Skin epidermis (tissue), 12 donors: Measurements from ENCODE around the gene ARID5B.
A peak's percentile ranks its signal among the peaks of the same experiment; 100 is the strongest.

Source experiments
- H3K27ac ChIP-seq, 21 experiments: fragments of 200-600 bp; sonication (generic) in 11 of 21; one replicate each; pipeline ENCODE4 v1.5.0; 2020; ENCODE audit warnings: mild to moderate bottlenecking in 3 of 21, inconsistent platforms in 2 of 21, moderate library complexity in 2 of 21
- H3K4me3 ChIP-seq, 7 experiments: fragments of 200-600 bp; sonication (generic) in 2 of 7; one replicate each; pipeline ENCODE4 v1.5.0; 2020; ENCODE audit warnings: inconsistent platforms in 2 of 7, mild to moderate bottlenecking in 2 of 7, moderate library complexity in 1 of 7

Gene ARID5B

GRCh38 chr10:61929555-61929954 lies 28.1 kb downstream of the ARID5B start:
- H3K27ac ChIP-seq: no peak overlapping the region
- H3K4me3 ChIP-seq: no peak overlapping the region

DNA sequence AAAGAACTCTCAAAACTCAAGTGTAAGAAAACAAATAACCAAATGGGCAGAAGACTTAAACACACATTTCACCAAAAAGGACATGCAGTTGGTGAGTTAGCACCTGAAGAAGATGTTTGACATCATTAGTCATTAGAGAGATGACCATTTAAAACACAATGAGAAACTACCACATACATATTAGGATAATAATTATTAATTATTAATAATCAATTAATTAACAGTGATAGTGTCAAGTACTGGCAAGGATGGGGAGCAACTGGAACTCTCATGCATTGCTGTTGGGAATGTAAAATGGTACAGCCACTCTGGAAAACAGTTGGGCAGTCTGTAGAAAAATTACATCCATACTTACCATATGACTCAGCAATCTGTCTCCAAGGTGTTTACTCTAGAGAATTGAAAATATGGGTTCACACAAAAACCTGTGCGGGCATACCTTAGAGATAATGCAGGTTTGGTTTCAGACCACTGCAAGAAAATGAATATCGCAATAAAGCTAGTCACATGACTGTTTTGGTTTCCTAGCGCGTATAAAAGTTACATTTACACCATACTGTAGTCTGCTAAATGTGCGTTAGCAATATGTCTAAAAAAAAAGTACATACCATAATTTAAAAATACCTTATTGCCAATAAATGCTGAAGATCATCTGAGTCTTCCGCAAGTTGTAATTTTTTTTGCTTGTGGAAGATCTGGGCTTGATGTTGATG lies 30.3 kb downstream of the ARID5B start:
- Histone ChIP-seq H3K4me3 (no peak overlapping the region), H3K27ac (no peak overlapping the region)

DNA sequence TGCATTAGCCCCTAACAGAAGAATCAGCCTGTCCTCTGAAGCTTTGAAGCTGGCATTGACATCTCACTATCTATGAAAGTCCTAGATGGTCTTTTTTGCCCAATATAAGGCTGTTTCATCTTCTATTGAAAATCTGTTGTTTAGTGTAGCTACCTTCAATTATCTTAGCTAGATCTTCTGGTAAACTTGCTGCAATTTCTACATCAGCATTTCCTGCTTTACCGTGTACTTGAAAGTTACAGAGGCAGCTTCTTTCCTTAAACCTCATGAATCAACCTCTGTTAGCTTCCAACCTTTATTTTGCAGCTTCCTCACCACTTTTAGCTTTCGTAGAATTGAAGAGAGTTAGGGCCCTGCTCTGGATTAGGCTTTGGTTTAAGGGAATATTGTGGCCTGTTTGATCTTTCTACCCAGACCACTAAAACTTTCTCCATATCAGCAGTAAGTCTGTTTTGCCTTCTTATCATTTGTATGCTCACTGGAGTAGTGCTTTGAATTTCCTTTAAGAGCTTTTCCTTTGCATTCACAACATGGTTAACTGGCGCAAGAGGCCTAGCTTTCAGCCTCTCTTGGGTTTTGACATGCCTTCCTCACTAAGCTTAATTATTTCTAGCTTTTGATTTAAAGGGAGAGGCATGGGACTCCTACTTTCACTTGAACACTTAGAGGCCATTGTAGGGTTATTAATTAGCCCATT lies 32.5 kb downstream of the ARID5B start:
- H3K27ac ChIP-seq: peak overlapping the region in 11 of 21 experiments; percentile 10 to 60 (median 32)
- H3K4me3 ChIP-seq: no peak overlapping the region

DNA sequence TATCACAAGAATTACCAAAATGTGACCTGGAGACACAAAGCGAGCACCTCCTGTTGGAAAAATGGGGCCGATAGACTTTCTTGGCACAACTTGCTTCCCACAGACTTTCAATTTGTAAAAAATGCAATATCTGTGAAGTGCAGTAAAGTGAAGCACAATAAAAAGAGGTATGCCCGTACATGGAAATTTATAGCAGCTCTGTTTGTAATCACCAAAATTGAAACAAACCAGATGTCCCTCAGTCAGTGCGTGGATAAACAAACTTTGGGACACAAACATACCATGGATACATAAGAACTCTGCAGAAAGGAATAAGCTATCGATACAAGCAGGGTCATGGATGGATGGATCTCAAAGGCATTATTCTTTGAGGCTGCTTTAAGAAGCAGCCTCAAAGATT lies 33.6 kb downstream of the ARID5B start:
- Histone ChIP-seq H3K27ac (peak overlapping the region in 7 of 21 experiments; percentile 13 to 43 (median 32)), H3K4me3 (no peak overlapping the region)

DNA sequence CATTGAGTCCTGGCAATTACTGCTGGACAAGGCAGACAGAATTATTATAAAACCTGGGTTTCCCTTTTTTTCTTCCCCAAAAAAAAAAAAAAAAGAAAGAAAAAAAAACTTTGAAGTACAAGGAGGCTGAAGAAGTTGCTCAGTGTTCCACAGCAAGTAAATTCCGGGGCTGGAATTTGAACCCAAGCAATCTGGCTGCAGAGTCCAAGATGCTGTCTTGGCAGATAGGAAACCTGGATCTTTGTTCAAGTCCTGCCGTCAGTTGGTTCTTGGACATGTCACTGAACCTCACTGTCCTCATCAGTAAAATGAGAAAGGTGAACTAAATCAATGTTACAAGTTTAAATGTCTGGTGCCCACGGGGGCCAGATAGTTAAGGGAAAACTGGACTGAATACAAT lies 35.3 kb downstream of the ARID5B start:
- peak overlapping the region in 16 of 21 experiments; percentile 8 to 85 (median 70) for H3K27ac ChIP-seq

DNA sequence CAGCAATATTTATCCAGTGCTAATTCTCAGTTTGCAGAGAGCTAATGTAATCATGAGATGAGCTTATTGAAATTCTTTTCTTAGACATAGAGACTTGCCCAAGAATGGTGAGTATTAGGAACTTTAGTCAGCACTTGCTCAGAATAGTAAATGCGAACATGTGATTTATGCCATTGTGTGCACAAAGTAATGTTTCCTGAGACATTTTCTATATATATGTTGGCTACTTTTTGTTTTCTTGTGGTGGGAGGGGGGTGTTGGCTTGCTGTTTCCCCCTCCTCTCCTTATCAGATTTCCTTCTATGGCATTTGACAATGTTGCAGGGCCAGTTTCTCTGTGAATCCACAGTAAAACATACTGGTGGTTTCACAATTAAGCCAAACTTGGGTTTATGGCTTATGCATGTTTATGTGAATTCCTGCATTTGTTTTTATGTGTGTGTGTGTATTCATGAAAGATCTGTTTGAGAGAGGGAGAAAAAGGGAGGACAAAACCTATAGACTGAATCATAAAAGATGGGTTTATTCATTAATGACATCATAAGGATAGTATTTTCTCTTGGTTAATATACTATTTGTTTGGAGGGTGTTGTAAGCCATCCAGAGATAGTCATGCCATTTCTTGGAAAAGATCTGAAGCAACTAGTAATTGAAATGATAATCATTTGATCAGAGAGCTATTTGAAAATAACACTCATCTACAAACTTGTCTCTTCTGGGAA lies 36.3 kb downstream of the ARID5B start:
- Histone ChIP-seq H3K27ac (peak overlapping the region in 20 of 21 experiments; percentile 4 to 85 (median 69)), H3K4me3 (no peak overlapping the region)

More for the DNA sequence above, 35.3 kb downstream of the ARID5B start:
- H3K4me3 ChIP-seq: no peak overlapping the region

DNA sequence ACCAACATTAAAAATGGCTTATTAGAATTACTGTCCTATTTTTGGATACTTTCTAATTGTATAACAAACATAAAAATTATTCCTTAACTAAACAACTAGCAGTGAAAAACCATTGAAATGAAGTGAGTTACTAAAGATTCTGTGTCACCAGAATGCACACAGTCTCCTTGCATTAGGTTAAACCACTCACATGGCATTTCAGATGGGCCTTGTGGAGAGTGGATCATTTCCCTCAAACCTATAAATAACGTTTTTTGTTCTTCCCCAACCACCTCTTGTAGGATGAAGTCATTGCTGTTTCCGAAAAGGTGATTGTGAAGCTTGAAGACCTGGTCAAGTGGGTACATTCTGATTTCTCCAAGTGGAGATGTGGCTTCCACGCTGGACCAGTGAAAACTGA lies 38.4 kb downstream of the ARID5B start:
- Histone ChIP-seq H3K4me3 (no peak overlapping the region), H3K27ac (peak overlapping the region in 15 of 21 experiments; percentile 9 to 85 (median 74))

DNA sequence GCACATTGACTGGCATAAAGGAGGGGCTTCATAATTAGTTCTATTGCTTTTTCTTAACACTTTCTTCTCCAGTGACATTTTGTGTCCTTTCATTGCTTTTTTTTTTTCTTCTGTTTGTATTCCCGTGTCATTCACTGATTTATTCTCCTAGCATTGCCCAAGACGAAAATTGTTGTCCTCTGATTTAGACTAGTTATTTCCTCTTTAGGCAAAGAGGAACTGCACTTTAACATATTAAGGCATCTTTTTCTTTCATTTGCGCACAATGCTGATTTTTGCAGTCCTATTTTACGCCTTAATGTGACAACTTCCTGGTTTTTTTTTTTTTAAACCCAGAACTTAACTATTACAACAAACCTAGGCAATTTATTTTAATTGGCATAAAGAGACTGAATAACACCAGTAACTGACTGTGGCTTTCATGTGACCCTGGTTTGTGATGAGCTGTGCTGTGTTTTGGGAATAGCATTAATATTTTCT lies 39.7 kb downstream of the ARID5B start:
- Histone ChIP-seq H3K4me3 (no peak overlapping the region), H3K27ac (peak overlapping the region in 11 of 21 experiments; percentile 33 to 90 (median 81))

GRCh38 chr10:61942604-61943461 lies 41.3 kb downstream of the ARID5B start:
- peak overlapping the region; percentile 28 to 90 (median 80) for H3K27ac ChIP-seq
- H3K4me3 ChIP-seq: no peak overlapping the region

- no peak overlapping the region for H3K4me3 ChIP-seq
- H3K27ac ChIP-seq: peak overlapping the region in 20 of 21 experiments; percentile 54 to 90 (median 80)
These were observed 42.3 kb downstream of the ARID5B start for GRCh38 chr10:61943674-61944378.

DNA sequence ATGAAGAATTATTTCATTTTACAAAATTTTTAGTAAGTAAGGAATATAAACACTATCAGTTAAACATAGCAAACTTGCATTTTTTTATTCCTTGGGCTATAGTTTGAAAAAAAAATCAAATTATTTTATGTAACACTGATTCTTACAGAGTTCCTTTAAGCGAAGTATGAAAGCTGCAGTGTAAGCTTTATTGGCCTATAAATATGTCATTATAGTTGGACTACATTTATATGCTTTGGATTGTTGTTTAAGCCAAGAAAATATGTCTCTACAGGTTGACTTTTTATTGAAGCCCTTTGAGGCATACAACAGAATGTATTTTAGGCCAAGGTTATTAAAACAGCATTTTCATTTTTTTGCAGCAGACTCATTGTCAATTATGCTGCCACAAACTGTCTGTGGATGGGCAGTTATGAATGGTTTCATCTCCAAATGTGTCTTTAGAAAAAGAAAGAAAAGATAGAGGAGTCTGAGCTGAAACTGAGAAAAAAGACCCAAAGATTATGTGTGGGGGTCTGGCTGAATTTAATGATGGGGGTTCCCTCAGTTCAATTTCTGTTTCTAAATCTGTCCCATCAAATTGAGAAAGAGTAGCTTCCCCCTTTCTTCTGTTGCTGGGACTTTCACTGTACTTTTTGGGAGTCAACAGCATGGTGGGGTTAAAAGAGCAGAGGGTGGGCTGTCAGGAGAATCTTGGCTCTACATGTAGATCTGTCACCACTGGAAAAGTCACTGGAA lies 43.1 kb downstream of the ARID5B start:
- no peak overlapping the region for H3K4me3 ChIP-seq
- H3K27ac ChIP-seq: peak overlapping the region in 19 of 21 experiments; percentile 2 to 90 (median 80)

- H3K27ac ChIP-seq: no peak overlapping the region
- no peak overlapping the region for H3K4me3 ChIP-seq
These were observed 48.2 kb downstream of the ARID5B start for GRCh38 chr10:61949687-61950086.

DNA sequence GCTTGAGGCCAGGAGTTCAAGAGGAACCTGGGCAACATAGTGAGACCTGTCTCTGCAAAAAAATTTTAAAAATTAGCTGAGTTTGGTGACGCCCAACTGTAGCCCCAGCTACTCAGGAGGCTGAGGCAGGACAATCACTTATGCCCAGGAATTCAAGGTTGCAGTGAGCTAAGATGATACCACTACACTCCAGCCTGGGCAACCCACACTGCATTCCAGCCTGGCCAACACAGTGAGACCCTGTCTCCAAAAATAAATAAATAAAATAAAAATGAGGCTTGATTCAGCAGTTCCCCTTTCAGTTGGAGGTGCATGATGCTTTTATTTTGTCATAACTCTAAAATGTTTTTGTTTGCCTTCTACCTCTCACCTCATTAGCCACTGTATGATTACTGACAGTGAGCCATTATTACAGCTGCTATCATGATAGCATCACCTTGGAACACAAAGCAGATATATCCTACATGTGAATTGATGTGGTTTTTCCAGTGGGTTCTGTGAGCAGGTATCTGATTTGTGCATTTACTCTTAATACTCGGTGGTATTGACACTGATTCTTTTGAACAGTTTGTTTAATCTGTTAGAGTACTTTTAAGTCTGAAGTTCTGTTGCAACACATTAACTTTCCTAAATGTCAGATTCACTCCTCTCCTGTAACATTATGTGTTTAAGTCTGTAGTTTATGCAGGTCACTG lies 49.1 kb downstream of the ARID5B start:
- no peak overlapping the region for H3K27ac ChIP-seq
- no peak overlapping the region for H3K4me3 ChIP-seq

DNA sequence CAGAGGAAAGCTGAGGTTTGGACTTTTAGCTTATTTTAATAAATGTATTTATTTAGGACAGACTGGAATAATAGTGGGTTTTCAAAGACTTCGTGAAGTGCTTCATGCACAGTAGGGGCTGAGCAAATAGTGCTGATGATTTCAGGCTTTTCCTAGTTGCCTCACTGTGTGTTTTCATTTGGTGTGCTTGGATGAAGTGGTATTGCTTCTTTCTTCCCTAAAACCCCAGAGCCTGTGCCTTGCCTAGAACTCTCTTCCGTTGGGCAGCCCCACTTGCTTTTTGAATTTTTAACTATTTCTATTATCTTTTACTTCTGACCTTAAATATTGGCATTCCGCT lies 49.6 kb downstream of the ARID5B start:
- H3K27ac ChIP-seq: no peak overlapping the region
- H3K4me3 ChIP-seq: no peak overlapping the region

DNA sequence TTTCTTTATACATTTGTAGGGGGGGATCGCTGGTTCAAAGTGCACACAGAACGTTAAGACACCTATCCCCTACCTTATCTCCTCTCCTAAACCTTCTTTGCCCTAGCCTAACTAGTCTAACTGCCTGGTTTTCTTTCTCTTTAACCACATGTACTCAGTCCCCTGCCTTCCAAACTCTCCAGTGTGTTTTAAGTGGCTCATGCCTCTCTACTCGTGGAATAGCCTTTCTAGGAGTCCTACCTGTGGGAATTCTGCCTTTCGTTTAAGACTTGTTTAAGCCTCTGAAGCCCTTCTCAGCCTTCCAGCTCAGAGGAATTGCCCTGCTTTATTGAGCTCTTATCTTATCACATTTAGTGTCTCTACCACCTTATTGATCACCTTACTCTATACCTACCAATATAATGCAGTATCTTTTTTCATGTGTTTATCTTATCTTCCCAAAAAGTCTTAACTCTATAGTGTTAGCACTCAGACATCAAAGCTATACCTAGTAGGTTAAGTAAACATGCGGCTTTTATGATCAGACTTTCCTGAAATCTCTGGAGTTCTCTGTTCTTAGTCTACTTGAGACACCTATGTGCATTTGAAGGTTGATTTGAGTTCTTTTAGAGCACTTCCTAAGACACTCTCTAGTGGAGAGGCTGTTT lies 50.7 kb downstream of the ARID5B start:
- no peak overlapping the region for H3K4me3 ChIP-seq
- H3K27ac ChIP-seq: no peak overlapping the region

DNA sequence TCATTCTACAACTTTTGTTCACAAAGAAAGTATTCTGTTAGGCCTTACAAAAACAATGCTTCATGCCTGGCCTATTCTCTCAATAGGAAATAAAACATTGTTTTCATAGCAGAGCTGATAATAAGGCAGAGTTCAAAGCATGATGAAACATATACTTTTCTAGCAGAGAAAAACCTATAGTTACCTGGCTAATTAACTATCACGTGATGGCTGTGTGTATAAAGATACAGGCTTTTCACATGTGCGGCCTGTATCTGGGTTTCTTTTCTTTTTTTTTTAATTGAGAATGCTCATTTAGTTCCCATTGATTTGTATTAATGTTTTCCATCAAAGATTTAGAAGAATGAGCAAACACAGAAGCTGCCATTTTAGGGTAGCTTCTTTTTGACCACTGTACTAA lies 51.7 kb downstream of the ARID5B start:
- H3K27ac ChIP-seq: no peak overlapping the region
- H3K4me3 ChIP-seq: no peak overlapping the region

- no peak overlapping the region for H3K4me3 ChIP-seq
- H3K27ac ChIP-seq: no peak overlapping the region
These were observed 56.3 kb downstream of the ARID5B start for GRCh38 chr10:61957806-61958205.
